ENCODE data around the gene ECSIT.

- TF ChIP-seq CTCF (IDR thresholded peaks at IDR 0.05) (no peak), POLR2A (IDR thresholded peaks at IDR 0.05) (no peak)
Observed at GRCh38 chr19:11494634-11495285, 34.2 kb downstream of the ECSIT start.
